ENCODE data around the gene CTNNA2.

DNA sequence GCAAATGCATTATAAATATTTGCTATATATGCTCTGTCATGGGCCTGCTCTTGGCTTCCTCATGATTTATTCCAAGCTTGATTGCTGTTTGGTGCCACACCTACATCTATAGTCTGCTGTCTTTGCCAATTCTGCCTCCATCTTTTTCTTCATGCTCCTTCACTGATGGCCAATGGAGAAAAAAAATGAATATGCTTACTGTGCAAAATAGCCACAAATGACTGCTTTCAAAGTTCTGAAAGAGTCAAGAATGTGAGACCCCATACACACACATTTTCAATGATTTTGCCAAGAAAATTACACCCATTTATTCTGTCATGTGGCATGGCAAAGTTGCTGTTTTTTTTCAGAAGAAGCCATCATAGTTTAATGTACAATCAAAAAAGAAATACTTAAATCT, 1097.3 kb downstream of the CTNNA2 start:
- TF ChIP-seq RAD21 (IDR thresholded peaks at IDR 0.05 in 1 of 2, conservative IDR thresholded peaks at IDR 0.05 in 1 of 2; ENCODE audit: low read depth in 2 of 2, low read length in 2 of 2) (no peak), CHD1 (IDR thresholded peaks at IDR 0.05; ENCODE audit: low read depth, low read length) (no peak), YY1 (IDR thresholded peaks at IDR 0.05; ENCODE audit: low read depth, low read length) (no peak), GTF2F1 (IDR thresholded peaks at IDR 0.05; ENCODE audit: borderline replicate concordance, low read depth, low read length) (no peak)
- TF ChIP-seq, protein P1, sequence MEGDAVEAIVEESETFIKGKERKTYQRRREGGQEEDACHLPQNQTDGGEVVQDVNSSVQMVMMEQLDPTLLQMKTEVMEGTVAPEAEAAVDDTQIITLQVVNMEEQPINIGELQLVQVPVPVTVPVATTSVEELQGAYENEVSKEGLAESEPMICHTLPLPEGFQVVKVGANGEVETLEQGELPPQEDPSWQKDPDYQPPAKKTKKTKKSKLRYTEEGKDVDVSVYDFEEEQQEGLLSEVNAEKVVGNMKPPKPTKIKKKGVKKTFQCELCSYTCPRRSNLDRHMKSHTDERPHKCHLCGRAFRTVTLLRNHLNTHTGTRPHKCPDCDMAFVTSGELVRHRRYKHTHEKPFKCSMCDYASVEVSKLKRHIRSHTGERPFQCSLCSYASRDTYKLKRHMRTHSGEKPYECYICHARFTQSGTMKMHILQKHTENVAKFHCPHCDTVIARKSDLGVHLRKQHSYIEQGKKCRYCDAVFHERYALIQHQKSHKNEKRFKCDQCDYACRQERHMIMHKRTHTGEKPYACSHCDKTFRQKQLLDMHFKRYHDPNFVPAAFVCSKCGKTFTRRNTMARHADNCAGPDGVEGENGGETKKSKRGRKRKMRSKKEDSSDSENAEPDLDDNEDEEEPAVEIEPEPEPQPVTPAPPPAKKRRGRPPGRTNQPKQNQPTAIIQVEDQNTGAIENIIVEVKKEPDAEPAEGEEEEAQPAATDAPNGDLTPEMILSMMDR (IDR thresholded peaks at IDR 0.05; ENCODE audit: control extremely low read depth in 1 of 3, insufficient read depth in 1 of 3, low read depth in 1 of 3, low read length in 3 of 3), result no peak

All from H1 (cell line).